Muscle layer of colon (tissue), 2 donors: Measurements from ENCODE around the gene RNFT2.

ENCODE experiments used
- H3K27ac ChIP-seq: one replicate; pipeline ENCODE4 v1.7.0; 2013; ENCODE audit warnings: low read depth, mild to moderate bottlenecking, low read length, moderate library complexity
- H3K27me3 ChIP-seq, 2 donors: one replicate each; pipeline ENCODE4 v1.7.0; 2013; ENCODE audit warnings: low read length in 2 of 2, mild to moderate bottlenecking in 2 of 2; ENCODE audit not compliant: insufficient read depth in 2 of 2, control insufficient read depth in 1 of 2
- H3K36me3 ChIP-seq: one replicate; pipeline ENCODE4 v1.7.0; 2013; ENCODE audit warnings: mild to moderate bottlenecking, low read length; ENCODE audit not compliant: insufficient read depth
- H3K4me1 ChIP-seq: one replicate; pipeline ENCODE4 v1.7.0; 2013; ENCODE audit warnings: mild to moderate bottlenecking, low read length; ENCODE audit not compliant: insufficient read depth
- H3K4me3 ChIP-seq, 2 donors: one replicate each; pipeline ENCODE4 v1.7.0; 2013; ENCODE audit warnings: low read length in 2 of 2, low read depth in 1 of 2, mild to moderate bottlenecking in 1 of 2, moderate library complexity in 1 of 2
- H3K9ac ChIP-seq: one replicate; pipeline ENCODE4 v1.7.0; 2013; ENCODE audit warnings: low read length
- H3K9me3 ChIP-seq: one replicate; pipeline ENCODE4 v1.7.0; 2013; ENCODE audit warnings: mild to moderate bottlenecking, low read length
- donor health status: abdominal sarcoma.
- donor health status: Adenocarcinoma of cecum.

RNFT2 gene

DNA sequence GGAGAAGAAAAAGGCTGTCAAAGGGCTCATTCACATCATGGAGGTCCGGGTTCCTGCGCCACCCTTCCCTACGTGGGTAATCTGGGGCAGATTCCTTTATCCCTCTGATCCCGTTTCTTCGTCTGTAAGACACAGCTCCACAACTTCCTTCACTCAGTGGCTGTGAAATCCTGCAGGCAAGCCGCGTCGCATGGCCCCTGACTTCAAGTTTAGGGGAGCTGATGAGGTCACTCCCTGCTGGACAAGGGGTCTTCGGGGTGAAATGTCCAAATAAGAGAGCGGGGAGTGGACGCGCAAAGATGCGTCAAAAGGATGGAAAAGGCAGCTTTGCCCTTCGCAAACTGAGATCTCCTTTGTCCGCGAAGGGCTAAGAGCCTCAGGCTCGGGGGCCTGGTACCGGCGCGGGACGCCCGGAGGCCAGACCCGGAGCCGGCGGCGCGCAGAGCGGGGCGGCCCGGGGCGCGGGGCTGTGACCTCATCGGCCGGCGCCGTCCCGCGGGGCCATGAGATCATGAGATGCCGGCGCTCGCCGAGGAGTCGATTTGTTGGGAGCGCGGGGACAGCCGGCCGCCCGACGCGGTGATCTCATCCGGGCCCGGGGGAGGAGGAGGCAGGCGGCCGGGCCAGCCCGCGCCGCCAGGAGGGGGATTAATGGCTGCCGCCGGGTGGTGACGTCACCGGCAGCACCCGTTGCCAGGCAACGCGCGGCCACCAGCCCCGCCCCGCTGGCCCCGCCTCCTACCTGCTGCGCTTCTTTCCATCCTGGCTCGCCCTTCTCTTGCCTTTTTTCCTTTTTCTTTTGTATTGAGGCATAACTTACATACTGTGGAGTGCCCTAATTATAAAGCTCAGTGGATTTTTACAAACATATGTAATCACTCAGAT, 81.1 kb downstream of the RNFT2 start:
- Histone ChIP-seq H3K27ac (peak overlapping the region; percentile 76), H3K27me3 (no peaks in the 10 kb centered on the region), H3K4me3 (peak overlapping the region; percentile 51 to 98), H3K4me1 (peaks cover 10% of the 10 kb centered on the region), H3K9me3 (no peaks in the 10 kb centered on the region), H3K9ac (peak overlapping the region; percentile 100), H3K36me3 (no peaks in the 10 kb centered on the region)

- Histone ChIP-seq H3K36me3 (no peaks in the 10 kb centered on the region), H3K4me1 (peaks cover 10% of the 10 kb centered on the region), H3K9me3 (no peaks in the 10 kb centered on the region), H3K27me3 (no peaks in the 10 kb centered on the region), H3K4me3 (no peak overlapping the region), H3K9ac (no peak overlapping the region), H3K27ac (no peak overlapping the region)
Measured at GRCh38 chr12:116820064-116820656, 82.0 kb downstream of the RNFT2 start.

DNA sequence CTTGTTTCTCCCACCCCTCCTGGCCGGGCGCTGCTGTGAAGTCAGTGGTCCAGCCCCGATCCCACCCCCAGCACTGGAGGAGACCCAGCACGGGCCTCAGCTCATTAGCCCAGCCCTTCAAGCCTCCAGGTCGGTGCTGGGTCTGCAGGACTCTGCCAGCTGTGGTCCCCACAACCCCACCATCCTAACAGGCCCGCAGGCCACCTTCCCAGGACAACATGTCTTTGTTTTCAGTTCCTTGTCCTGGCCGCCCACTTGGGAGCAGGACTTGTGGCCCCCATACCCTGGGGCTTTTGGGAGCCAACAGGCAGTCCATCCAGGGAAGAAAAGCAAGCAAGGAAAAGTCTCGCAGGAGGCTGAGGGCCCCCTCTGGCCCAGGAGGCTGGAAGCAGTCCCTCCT, 83.2 kb downstream of the RNFT2 start:
- H3K9me3 ChIP-seq: no peaks in the 10 kb centered on the region
- no peak overlapping the region for H3K9ac ChIP-seq
- H3K27ac ChIP-seq: no peak overlapping the region
- H3K36me3 ChIP-seq: no peaks in the 10 kb centered on the region
- no peak overlapping the region for H3K4me3 ChIP-seq
- H3K27me3 ChIP-seq: no peaks in the 10 kb centered on the region
- H3K4me1 ChIP-seq: peaks cover 10% of the 10 kb centered on the region

DNA sequence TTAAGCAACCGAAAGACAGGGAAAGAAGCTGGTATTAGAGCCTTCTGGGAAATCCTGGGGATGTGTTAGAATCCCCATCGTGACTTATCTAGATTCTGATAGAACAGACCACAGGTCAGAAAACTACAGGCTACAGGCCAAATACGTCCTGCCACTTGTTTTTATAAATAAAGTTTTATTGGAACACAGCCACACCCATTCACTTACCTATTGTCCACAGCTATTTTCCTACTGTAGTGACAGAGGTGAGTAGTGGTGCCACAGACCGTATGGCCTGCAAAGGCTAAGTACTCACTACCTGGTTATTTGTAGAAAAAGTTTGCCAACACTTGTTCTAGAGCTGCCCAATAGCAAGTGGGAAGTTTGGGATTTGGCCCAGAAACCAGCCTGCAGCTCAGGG, 89.3 kb downstream of the RNFT2 start:
- H3K9me3 ChIP-seq: no peaks in the 10 kb centered on the region
- no peaks in the 10 kb centered on the region for H3K4me1 ChIP-seq
- H3K27me3 ChIP-seq: no peaks in the 10 kb centered on the region
- no peaks in the 10 kb centered on the region for H3K36me3 ChIP-seq
- H3K9ac ChIP-seq: no peak overlapping the region
- H3K27ac ChIP-seq: no peak overlapping the region
- H3K4me3 ChIP-seq: no peak overlapping the region

GRCh38 chr12:116832353-116832752, 94.2 kb downstream of the RNFT2 start:
- H3K27ac ChIP-seq: no peak overlapping the region
- H3K27me3 ChIP-seq: no peaks in the 10 kb centered on the region
- no peak overlapping the region for H3K4me3 ChIP-seq
- no peak overlapping the region for H3K9ac ChIP-seq
- H3K4me1 ChIP-seq: no peaks in the 10 kb centered on the region
- H3K9me3 ChIP-seq: no peaks in the 10 kb centered on the region
- no peaks in the 10 kb centered on the region for H3K36me3 ChIP-seq

- Histone ChIP-seq H3K4me1 (no peaks in the 10 kb centered on the region), H3K4me3 (no peak overlapping the region), H3K36me3 (no peaks in the 10 kb centered on the region), H3K9ac (no peak overlapping the region), H3K27ac (no peak overlapping the region), H3K27me3 (no peaks in the 10 kb centered on the region), H3K9me3 (no peaks in the 10 kb centered on the region)
Measured at GRCh38 chr12:116833474-116833873, 95.4 kb downstream of the RNFT2 start.

DNA sequence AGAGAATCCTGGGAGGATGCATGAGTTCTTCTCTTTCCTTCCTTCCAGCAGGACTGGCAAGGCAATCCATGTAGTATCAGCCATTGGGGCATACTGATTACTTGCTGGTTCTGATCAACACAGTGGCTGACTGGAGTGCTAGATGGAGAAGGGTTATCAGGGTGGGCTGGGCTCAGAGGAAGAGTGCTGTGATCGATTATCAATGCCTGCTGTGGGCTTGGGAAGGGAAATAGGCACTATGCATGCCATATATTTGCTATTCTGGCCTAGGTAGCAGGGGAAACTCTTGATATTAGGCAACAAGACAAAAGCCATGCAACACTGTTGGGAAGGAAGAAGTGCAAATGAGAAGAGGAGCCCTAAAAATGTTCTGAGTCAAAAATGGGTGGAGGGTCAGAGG, 97.4 kb downstream of the RNFT2 start:
- Histone ChIP-seq H3K27me3 (no peaks in the 10 kb centered on the region), H3K4me3 (no peak overlapping the region), H3K9ac (no peak overlapping the region), H3K36me3 (no peaks in the 10 kb centered on the region), H3K4me1 (no peaks in the 10 kb centered on the region), H3K27ac (no peak overlapping the region), H3K9me3 (no peaks in the 10 kb centered on the region)

DNA sequence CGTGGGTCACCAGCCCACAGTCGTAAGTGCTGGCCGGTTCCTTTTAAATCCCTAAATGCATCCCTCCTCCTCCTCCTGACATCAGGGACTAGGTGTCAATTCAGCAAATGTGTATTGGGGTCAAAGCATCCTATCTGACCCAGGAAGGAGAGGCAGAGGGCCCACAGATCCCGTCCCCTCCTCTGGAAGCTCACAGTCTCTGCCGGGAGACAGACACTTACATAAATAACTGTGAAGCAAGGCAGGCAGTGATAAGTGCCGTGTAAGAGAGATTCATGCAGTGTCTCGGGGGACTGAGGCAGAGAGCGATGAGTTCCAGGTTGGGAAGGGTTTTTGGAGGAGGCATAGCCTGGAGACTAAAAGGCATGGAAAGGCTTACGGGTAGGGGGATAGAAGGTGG, 99.0 kb downstream of the RNFT2 start:
- Histone ChIP-seq H3K4me1 (no peaks in the 10 kb centered on the region), H3K36me3 (no peaks in the 10 kb centered on the region), H3K27ac (no peak overlapping the region), H3K9me3 (no peaks in the 10 kb centered on the region), H3K27me3 (no peaks in the 10 kb centered on the region), H3K4me3 (no peak overlapping the region), H3K9ac (no peak overlapping the region)

- H3K4me1 ChIP-seq: no peaks in the 10 kb centered on the region
- no peaks in the 10 kb centered on the region for H3K36me3 ChIP-seq
- H3K27ac ChIP-seq: no peak overlapping the region
- H3K9me3 ChIP-seq: no peaks in the 10 kb centered on the region
- H3K27me3 ChIP-seq: no peaks in the 10 kb centered on the region
- no peak overlapping the region for H3K4me3 ChIP-seq
- no peak overlapping the region for H3K9ac ChIP-seq
Measured at GRCh38 chr12:116838365-116838764, 100.2 kb downstream of the RNFT2 start.

GRCh38 chr12:116839287-116839830, 101.2 kb downstream of the RNFT2 start:
- Histone ChIP-seq H3K27me3 (no peaks in the 10 kb centered on the region), H3K4me3 (no peak overlapping the region), H3K4me1 (no peaks in the 10 kb centered on the region)

DNA sequence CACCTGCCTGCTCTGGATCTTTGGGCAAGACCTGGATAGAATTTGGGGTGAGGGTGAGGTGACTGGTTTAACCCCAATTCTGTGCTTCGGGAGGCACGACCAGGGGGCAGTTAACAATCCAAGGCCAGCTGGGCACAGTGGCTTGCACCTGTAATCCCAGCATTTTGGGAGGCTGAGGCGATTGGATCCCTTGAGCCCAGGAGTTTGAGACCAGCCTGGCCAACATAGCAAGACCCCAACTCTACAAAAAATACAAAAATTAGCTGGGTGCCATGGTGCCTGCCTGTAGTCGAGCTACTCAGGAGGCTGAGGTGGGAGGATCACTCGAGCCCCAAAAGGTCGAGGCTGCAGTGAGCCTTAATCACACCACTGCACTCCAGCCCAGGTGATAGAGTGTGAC, 105.0 kb downstream of the RNFT2 start:
- H3K9ac ChIP-seq: no peak overlapping the region
- H3K4me1 ChIP-seq: no peaks in the 10 kb centered on the region
- no peaks in the 10 kb centered on the region for H3K27me3 ChIP-seq
- H3K36me3 ChIP-seq: no peaks in the 10 kb centered on the region
- H3K27ac ChIP-seq: no peak overlapping the region
- H3K9me3 ChIP-seq: no peaks in the 10 kb centered on the region
- no peak overlapping the region for H3K4me3 ChIP-seq

More at GRCh38 chr12:116839287-116839830, 101.2 kb downstream of the RNFT2 start:
- no peak overlapping the region for H3K9ac ChIP-seq
- no peak overlapping the region for H3K27ac ChIP-seq
- H3K36me3 ChIP-seq: no peaks in the 10 kb centered on the region
- H3K9me3 ChIP-seq: no peaks in the 10 kb centered on the region
